K562 (cell line): ENCODE results near the gene AIM2. TPM values are rescaled to one million over a fixed set of nuclear protein-coding genes. Genes with fewer than 3 reads are reported as not detected.

Source experiments
- CBFA2T3 ChIP-seq: fragments of 450-650 bp; IDR thresholded peaks from 2 replicates; pipeline ENCODE4 v1.6.1; 2017
- HLTF ChIP-seq: fragments of 450-650 bp; IDR thresholded peaks from 2 replicates; pipeline ENCODE4 v1.6.1; 2016
- HNRNPLL ChIP-seq: fragments of 200-400 bp; formaldehyde crosslinking; IDR thresholded peaks from 2 replicates; pipeline ENCODE4 v1.6.1; 2017; ENCODE audit warnings: low read length, low read depth, mild to moderate bottlenecking; ENCODE audit not compliant: poor library complexity, severe bottlenecking
- MAFF ChIP-seq: IDR thresholded peaks from 2 replicates; pipeline ENCODE4 v1.6.1; 2012; ENCODE audit warnings: low read length, improper control_type of control experiment
- MYNN ChIP-seq, 2 experiments: sonication (generic); formaldehyde crosslinking in 1 of 2; IDR thresholded peaks; 2 replicates each; pipeline versions ENCODE4 v1.5.0 to v1.6.1; 2016 to 2020; ENCODE audit warnings: antibody characterized with exemption in 1 of 2, missing genetic modification reagents in 1 of 2
- NFATC3 ChIP-seq: fragments of 450-650 bp; IDR thresholded peaks from 2 replicates; pipeline ENCODE4 v1.6.1; 2017; ENCODE audit warnings: mild to moderate bottlenecking
- PHF20 ChIP-seq: fragments of 450-650 bp; IDR thresholded peaks from 2 replicates; pipeline ENCODE4 v1.6.1; 2018; ENCODE audit not compliant: partially characterized antibody
- PHTF2 ChIP-seq: fragments of 250-450 bp; sonication (Bioruptor Pico); IDR thresholded peaks from 2 replicates; pipeline ENCODE4 v1.5.0; 2021; ENCODE audit warnings: mild to moderate bottlenecking
- POLR2B ChIP-seq: fragments of 450-650 bp; IDR thresholded peaks from 2 replicates; pipeline ENCODE4 v1.6.1; 2018; ENCODE audit warnings: low read depth; ENCODE audit not compliant: partially characterized antibody
- SAFB2 ChIP-seq: fragments of 200-400 bp; formaldehyde crosslinking; IDR thresholded peaks from 2 replicates; pipeline ENCODE4 v1.6.1; 2018; ENCODE audit warnings: borderline replicate concordance, low read length, low read depth, moderate library complexity; ENCODE audit not compliant: severe bottlenecking
- TEAD4 ChIP-seq, 2 experiments: sonication (generic) in 1 of 2; formaldehyde crosslinking in 1 of 2; IDR thresholded peaks; 2 replicates each; pipeline versions ENCODE4 v1.6.1 to v1.8.0; 2012 to 2022; ENCODE audit warnings: borderline replicate concordance in 1 of 2, inconsistent platforms in 1 of 2, low read length in 1 of 2, mild to moderate bottlenecking in 1 of 2, missing genetic modification reagents in 1 of 2
- polyA plus RNA-seq, 8 experiments: library from polyadenylated mRNA; depleted of rRNA in 4 of 8; stranded (reverse) in 5 of 8; unstranded in 3 of 8; fragments of >200 nt; fragmentation: Nextera tagmentation in 2 of 8; fragmentation: Illumina TruSeq in 1 of 8; extraction: Ambion mirVana in 2 of 8; extraction: Trizol in 1 of 8; gene quantifications; 2 replicates each; pipeline versions ENCODE4 v1.2.1 to v1.2.3, GENCODE V29; 2011 to 2014; ENCODE audit warnings: inconsistent platforms in 1 of 8, missing spikeins in 1 of 8
- total RNA-seq, 7 experiments: library from RNA; depleted of rRNA in 6 of 7; stranded (reverse); fragments of >200 nt in 6 of 7; fragmentation: Illumina TruSeq in 2 of 7; extraction: Trizol in 2 of 7; gene quantifications; 2 replicates each; pipeline versions ENCODE4 v1.2.1 to v1.2.3, GENCODE V29; 2011 to 2021; ENCODE audit warnings: low replicate concordance in 1 of 7
- TF ChIP-seq, protein P1 (sequence below): fragments of 250-450 bp; sonication (Bioruptor Pico); IDR thresholded peaks from 2 replicates; pipeline ENCODE4 v1.4.0; 2020; ENCODE audit warnings: borderline replicate concordance
- TF ChIP-seq, protein P2 (sequence below): fragments of 450-650 bp; IDR thresholded peaks from 2 replicates; pipeline ENCODE4 v1.6.1; 2018; ENCODE audit warnings: mild to moderate bottlenecking, low read depth; ENCODE audit not compliant: partially characterized antibody
- TF ChIP-seq, protein P3 (sequence below): fragments of 250-450 bp; sonication (Bioruptor Pico); IDR thresholded peaks from 2 replicates; pipeline ENCODE4 v1.9.0; 2021; ENCODE audit warnings: mild to moderate bottlenecking, inconsistent platforms
- TF ChIP-seq, protein P4 (sequence below): sonication (generic); formaldehyde crosslinking; IDR thresholded peaks from 2 replicates; pipeline ENCODE4 v1.8.1; 2023; ENCODE audit warnings: mild to moderate bottlenecking, missing genetic modification reagents, moderate library complexity
- TF ChIP-seq, protein P5 (sequence below): IDR thresholded peaks from 2 replicates; pipeline ENCODE4 v1.6.1; 2011; ENCODE audit warnings: borderline replicate concordance, low read depth, mild to moderate bottlenecking, moderate library complexity, low read length; ENCODE audit not compliant: insufficient read depth, poor library complexity, severe bottlenecking

The AIM2 gene
- total and polyA plus RNA-seq, 9 of the 15 experiments (the other 6 are each of a cell fraction or from before 2014, with no cell fraction given): 0.10 to 0.95 (median 0.22) TPM

DNA sequence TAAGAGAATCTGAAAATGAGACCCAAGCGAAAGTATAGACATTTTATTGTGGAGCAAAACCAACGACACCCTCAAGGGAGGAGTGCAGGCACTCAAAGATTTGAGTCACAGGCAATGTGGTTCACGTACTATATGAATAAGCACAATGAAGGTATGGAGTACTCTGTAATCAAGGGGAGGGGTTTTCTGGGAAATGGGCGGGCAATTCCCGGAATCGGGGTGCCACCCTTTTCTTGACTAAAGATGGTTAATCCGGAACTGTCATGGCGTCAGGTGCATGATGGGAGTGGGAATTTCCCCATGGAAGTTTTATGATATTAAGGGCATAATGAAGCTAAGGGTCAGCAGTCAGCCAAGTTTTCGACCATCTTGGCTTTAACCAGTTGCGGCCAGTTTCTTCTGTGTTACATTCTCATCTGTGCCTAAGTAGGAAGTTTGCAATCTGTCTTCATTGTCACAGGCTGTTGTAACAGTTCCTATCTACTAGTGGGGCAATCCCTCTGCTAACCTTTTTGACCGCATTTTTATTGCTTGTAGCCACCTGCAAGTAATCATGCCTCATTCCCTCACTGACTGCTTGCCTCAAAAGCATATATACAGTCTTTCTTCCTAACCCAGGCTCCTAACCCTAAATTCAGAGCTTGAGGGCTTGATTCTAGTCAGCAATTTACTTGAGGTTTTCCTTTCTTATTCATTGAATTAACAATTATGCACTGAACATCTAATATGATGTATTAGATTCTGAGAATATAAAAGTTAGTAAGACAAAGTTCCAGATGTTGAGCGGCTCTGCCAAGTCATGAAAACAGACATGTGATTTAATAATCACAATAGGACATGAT, 775 bp upstream of the AIM2 start (continued):
- TF ChIP-seq, protein P1, sequence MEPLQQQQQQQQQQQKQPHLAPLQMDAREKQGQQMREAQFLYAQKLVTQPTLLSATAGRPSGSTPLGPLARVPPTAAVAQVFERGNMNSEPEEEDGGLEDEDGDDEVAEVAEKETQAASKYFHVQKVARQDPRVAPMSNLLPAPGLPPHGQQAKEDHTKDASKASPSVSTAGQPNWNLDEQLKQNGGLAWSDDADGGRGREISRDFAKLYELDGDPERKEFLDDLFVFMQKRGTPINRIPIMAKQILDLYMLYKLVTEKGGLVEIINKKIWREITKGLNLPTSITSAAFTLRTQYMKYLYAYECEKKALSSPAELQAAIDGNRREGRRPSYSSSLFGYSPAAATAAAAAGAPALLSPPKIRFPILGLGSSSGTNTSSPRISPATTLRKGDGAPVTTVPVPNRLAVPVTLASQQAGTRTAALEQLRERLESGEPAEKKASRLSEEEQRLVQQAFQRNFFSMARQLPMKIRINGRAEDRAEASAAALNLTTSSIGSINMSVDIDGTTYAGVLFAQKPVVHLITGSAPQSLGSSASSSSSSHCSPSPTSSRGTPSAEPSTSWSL (CRISPR knock-in tag): no peak
- TF ChIP-seq TEAD4 (IDR thresholded peaks at IDR 0.05; ENCODE audit: low read length) (0 out of 2 replicates have a peak, but pooled peaks have one; percentile 4), TEAD4 (CRISPR knock-in tag; IDR thresholded peaks at IDR 0.05; ENCODE audit: borderline replicate concordance) (no peak), PHTF2 (no peak), MYNN (IDR thresholded peaks at IDR 0.05) (no peak), MYNN (CRISPR knock-in tag; IDR thresholded peaks at IDR 0.05) (no peak), MAFF (no peak), CBFA2T3 (no peak), HNRNPLL (no peak), POLR2B (peak; percentile 40), HLTF (no peak), PHF20 (peak; percentile 34), NFATC3 (no peak), SAFB2 (no peak)
- TF ChIP-seq, protein P2, sequence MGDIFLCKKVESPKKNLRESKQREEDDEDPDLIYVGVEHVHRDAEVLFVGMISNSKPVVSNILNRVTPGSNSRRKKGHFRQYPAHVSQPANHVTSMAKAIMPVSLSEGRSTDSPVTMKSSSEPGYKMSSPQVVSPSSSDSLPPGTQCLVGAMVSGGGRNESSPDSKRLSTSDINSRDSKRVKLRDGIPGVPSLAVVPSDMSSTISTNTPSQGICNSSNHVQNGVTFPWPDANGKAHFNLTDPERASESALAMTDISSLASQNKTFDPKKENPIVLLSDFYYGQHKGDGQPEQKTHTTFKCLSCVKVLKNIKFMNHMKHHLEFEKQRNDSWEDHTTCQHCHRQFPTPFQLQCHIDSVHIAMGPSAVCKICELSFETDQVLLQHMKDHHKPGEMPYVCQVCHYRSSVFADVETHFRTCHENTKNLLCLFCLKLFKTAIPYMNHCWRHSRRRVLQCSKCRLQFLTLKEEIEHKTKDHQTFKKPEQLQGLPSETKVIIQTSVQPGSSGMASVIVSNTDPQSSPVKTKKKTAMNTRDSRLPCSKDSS: no peak
- TF ChIP-seq, protein P3, sequence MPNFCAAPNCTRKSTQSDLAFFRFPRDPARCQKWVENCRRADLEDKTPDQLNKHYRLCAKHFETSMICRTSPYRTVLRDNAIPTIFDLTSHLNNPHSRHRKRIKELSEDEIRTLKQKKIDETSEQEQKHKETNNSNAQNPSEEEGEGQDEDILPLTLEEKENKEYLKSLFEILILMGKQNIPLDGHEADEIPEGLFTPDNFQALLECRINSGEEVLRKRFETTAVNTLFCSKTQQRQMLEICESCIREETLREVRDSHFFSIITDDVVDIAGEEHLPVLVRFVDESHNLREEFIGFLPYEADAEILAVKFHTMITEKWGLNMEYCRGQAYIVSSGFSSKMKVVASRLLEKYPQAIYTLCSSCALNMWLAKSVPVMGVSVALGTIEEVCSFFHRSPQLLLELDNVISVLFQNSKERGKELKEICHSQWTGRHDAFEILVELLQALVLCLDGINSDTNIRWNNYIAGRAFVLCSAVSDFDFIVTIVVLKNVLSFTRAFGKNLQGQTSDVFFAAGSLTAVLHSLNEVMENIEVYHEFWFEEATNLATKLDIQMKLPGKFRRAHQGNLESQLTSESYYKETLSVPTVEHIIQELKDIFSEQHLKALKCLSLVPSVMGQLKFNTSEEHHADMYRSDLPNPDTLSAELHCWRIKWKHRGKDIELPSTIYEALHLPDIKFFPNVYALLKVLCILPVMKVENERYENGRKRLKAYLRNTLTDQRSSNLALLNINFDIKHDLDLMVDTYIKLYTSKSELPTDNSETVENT (CRISPR knock-in tag): no peak
- TF ChIP-seq, protein P4, sequence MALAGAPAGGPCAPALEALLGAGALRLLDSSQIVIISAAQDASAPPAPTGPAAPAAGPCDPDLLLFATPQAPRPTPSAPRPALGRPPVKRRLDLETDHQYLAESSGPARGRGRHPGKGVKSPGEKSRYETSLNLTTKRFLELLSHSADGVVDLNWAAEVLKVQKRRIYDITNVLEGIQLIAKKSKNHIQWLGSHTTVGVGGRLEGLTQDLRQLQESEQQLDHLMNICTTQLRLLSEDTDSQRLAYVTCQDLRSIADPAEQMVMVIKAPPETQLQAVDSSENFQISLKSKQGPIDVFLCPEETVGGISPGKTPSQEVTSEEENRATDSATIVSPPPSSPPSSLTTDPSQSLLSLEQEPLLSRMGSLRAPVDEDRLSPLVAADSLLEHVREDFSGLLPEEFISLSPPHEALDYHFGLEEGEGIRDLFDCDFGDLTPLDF (CRISPR knock-in tag): no peak
- TF ChIP-seq, protein P5, sequence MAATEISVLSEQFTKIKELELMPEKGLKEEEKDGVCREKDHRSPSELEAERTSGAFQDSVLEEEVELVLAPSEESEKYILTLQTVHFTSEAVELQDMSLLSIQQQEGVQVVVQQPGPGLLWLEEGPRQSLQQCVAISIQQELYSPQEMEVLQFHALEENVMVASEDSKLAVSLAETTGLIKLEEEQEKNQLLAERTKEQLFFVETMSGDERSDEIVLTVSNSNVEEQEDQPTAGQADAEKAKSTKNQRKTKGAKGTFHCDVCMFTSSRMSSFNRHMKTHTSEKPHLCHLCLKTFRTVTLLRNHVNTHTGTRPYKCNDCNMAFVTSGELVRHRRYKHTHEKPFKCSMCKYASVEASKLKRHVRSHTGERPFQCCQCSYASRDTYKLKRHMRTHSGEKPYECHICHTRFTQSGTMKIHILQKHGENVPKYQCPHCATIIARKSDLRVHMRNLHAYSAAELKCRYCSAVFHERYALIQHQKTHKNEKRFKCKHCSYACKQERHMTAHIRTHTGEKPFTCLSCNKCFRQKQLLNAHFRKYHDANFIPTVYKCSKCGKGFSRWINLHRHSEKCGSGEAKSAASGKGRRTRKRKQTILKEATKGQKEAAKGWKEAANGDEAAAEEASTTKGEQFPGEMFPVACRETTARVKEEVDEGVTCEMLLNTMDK: no peak
